AG04449 (cell line): ENCODE results near the gene PLTP.

ENCODE experiments used
- CTCF ChIA-PET: fragments of 350-600 bp; formaldehyde crosslinking; extraction: SDS; loops from one replicate; lab custom pipeline; 2021; ENCODE audit warnings: antibody characterized with exemption; lab: Yijun Ruan, JAX
- POLR2A ChIA-PET: fragments of 400-600, 350-600 bp; formaldehyde crosslinking; extraction: SDS; loops from one replicate; lab custom pipeline; 2020; ENCODE audit warnings: antibody characterized with exemption, inconsistent platforms; lab: Yijun Ruan, JAX
- DNase-seq: peaks from one replicate; pipeline ENCODE4 v3.0.0-alpha.2; 2010; ENCODE audit warnings: low read depth, low spot score
- H3K4me3 ChIP-seq: 2 replicates; pipeline ENCODE4 v1.5.1; 2011; ENCODE audit warnings: low read depth, mild to moderate bottlenecking, control low read depth, low read length
- TF ChIP-seq, protein P1 (sequence below): IDR thresholded peaks from one replicate; pipeline ENCODE4 v1.5.1; 2011; ENCODE audit warnings: mild to moderate bottlenecking, moderate library complexity, low read length, control low read depth, inconsistent platforms; ENCODE audit not compliant: insufficient read depth; ENCODE audit errors: missing control alignments

Gene PLTP

DNA sequence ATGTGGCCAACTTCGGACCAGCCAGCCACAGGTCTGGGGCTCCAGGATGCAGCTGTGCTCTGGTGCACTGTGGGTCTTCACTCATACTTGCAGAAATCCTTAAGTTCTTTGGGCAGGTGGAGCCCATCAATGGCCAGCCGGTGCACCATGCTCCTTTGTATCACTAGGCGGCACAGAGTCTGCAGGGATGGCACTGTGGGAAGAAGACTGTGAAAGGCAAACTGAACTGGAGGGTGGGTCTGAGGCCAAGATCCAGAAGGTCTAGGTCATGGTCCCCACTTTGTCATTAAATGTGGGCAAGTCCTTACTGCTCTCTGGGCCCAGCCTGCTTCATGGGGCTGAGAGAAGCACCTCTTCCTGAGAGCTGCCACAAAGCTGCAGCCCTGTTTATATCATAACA is 23.3 kb downstream of the PLTP start:
- H3K4me3 ChIP-seq: no peak overlapping the region
- TF ChIP-seq, protein P1, sequence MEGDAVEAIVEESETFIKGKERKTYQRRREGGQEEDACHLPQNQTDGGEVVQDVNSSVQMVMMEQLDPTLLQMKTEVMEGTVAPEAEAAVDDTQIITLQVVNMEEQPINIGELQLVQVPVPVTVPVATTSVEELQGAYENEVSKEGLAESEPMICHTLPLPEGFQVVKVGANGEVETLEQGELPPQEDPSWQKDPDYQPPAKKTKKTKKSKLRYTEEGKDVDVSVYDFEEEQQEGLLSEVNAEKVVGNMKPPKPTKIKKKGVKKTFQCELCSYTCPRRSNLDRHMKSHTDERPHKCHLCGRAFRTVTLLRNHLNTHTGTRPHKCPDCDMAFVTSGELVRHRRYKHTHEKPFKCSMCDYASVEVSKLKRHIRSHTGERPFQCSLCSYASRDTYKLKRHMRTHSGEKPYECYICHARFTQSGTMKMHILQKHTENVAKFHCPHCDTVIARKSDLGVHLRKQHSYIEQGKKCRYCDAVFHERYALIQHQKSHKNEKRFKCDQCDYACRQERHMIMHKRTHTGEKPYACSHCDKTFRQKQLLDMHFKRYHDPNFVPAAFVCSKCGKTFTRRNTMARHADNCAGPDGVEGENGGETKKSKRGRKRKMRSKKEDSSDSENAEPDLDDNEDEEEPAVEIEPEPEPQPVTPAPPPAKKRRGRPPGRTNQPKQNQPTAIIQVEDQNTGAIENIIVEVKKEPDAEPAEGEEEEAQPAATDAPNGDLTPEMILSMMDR: no peak
- CTCF ChIA-PET: interaction anchor here (1.3 to 5.3 kb wide), 6 partner anchors 11 to 90 kb away, joined by 3 to 43 read pairs (median 16); no protein-coding TSS in a partner anchor
- POLR2A ChIA-PET: interaction anchor here (2.8 kb wide), 1 partner anchor 7 kb away, joined by 21 read pairs; the partner anchor contains the start of gene ZSWIM1
- DNase-seq: no peak

DNA sequence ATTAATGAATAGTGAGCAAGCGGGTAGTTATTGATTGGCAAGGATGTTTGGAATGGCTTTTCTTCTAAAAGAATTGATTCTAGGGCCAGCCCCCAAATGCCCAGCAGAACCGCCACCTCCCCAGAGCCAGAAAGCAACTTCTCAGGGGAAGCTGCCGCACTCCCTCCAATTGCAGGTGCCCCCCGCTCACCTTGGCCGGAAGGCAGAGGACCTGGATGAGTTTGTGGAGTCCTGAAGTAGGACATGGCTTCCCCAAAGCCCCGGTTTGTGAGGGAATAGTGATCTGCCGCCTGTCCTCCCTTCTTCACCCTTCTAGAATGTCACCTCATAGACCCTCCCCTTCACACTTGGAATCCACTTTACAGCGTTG is 24.6 kb downstream of the PLTP start, which contains the start of gene SPATA25:
Gene SPATA25 (minus strand): TSS at position 277 of the 370 bp plus-strand sequence. CDS start 32 bp downstream, at position 245.
- no peak for DNase-seq
- H3K4me3 ChIP-seq: no peak within 1 kb of the TSS
- ChIA-PET CTCF (interaction anchor here (5.3 kb wide), 1 partner anchor 82 kb away, joined by 43 read pairs; no protein-coding TSS in a partner anchor), POLR2A (no interaction called here)
- TF ChIP-seq, protein P1: no peak

DNA sequence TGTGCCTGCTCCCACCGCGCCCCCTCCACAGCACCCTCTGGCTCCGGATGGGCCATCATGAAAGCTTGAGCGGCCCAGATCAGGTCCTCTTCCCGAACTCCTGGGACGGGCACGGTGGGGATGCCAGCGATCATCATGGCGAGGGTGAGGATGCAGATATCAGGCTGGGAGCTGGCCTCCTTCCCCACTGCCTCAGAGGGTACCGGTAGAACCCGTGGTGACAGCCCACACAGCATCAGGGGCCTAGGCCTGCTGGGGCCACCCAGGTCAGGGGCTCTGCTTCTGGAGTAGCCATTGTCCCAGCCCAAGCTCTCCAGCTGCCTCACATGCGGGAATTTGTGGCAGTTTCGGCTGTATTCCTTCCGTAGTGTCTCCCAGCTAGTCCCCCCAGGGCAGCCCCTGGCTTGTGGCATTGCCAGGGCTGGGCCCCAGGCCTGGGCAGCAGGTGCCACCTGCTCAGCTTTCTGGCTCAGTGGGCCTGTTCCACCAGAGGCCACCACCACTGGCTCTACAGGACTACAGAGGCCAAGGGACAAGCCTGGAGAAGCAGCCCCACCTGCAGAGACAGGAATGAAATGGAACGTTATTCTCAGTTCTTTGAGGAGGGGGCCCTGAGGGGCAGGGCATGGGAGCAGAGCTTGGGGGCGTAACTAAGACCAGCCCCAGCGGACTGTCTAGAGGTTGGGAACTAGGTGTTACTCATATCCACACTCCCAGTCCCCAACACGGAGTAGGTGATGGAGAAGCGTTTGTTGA is 25.2 kb downstream of the PLTP start:
- no peak overlapping the region for H3K4me3 ChIP-seq
- ChIA-PET POLR2A (no interaction called here), CTCF (interaction anchor here (1.0 to 1.1 kb wide), 2 partner anchors 47 to 88 kb away, joined by 3 read pairs; no protein-coding TSS in a partner anchor)
- no peak for DNase-seq
- TF ChIP-seq, protein P1: no peak

DNA sequence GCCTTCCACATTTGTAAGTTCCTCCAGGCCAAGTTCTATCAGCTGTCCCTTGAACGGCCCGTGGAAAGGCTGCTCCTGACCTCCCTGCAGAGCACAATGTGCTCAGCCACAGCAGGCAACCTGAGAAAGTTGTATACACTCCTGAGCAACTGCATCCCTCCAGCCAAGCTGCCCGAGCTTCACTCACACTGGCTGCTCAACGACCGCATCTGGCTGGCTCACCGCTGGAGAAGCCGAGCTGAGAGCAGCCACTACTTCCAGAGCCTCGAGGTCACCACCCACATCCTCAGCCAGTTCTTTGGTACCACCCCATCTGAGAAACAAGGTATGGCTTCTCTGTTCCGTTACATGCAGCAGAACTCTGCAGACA is 28.9 kb downstream of the PLTP start:
- H3K4me3 ChIP-seq: no peak overlapping the region
- TF ChIP-seq, protein P1: no peak
- POLR2A ChIA-PET: no interaction called here
- DNase-seq: no peak
- CTCF ChIA-PET: interaction anchor here (3.4 kb wide), 1 partner anchor 87 kb away, joined by 18 read pairs; no protein-coding TSS in a partner anchor

DNA sequence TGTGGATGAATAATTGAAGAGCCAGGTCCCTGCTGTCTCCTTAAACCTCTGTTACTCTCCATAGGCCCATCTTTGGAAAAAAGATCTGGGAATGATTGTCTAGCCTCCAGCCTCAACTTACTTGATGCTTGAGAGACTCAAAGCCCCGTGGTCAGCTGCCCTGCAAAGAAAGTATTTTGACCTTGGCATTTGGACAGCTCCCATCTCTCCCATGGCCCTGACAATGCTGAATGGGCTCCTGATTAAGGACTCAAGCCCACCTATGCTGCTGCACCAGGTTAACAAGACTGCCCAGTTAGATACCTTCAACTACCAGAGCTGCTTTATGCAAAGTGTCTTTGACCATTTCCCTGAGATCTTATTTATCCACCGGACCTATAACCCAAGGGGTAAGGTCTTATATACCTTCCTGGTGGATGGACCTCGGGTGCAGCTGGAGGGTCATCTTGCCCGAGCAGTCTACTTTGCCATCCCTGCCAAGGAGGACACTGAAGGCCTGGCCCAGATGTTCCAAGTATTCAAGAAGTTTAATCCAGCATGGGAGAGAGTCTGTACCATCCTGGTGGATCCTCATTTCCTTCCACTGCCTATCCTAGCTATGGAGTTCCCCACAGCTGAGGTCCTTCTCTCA is 29.4 kb downstream of the PLTP start:
- ChIA-PET CTCF (interaction anchor here (0.9 to 3.4 kb wide), 4 partner anchors 8 to 87 kb away, joined by 3 to 50 read pairs (median 10); partner anchors contain the start of genes CTSA and NEURL2), POLR2A (interaction anchor here (1.2 kb wide), 1 partner anchor 25 kb away, joined by 3 read pairs; no protein-coding TSS in a partner anchor)
- H3K4me3 ChIP-seq: no peak overlapping the region
- DNase-seq: no peak
- TF ChIP-seq, protein P1: no peak
